Uterus (tissue), 2 donors: ENCODE results near the gene SBF2.

ENCODE experiments used
- POLR2A ChIP-seq, 2 donors: fragments of 450-650 bp; IDR thresholded peaks; one replicate each; pipeline ENCODE4 v1.6.1; 2016; ENCODE audit warnings: antibody characterized with exemption in 2 of 2, mild to moderate bottlenecking in 1 of 2, moderate library complexity in 1 of 2
- TF ChIP-seq, protein P1 (sequence below), 4 experiments: fragments of 200-600 bp in 2 of 4; fragments of 450-650 bp in 2 of 4; sonication (generic) in 2 of 4; IDR thresholded peaks; one replicate each; pipeline ENCODE4 v1.5.1; 2016 to 2019; ENCODE audit warnings: antibody characterized with exemption in 4 of 4, mild to moderate bottlenecking in 2 of 4, moderate library complexity in 1 of 4

DNA sequence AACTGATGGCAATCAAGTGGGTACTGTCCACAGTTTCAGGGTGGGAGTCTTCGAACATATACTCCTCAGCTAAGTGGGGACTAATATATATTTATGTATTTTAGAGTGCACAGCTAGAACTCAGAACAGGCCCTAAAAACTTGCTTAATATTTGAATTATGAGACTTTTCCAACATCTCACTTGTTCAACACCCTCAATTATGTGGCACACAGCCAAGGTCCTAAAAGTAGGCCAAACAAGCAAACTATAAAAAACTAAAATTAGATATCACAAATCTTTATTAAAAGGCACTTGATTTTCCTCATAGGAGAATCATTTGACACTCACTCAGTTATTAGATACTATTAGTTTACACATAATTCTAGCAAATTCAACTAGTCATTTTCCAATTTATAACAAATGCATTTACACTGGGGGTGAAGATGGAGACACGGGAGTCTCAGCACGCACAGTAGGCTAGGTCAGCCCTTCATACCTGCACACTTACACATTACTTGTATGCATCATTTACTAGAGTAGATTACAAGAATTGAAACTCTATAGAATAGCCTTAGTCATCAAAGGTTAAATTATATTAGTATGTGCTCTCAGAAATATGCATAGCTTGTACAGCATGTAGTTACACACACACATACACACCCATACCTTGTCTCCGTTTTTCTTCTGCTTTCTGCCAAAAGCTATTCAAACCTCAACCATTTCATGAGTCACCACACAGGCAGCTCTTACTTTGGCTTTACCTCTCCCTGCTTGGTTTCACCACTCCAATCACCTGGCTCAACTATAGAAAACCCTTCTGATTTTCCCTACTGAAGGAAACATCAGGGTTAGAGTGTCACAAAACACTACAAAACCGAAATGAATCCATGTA is 171.5 kb downstream of the SBF2 start:
- TF ChIP-seq POLR2A (IDR thresholded peaks at IDR 0.05) = no peak
- TF ChIP-seq, protein P1, sequence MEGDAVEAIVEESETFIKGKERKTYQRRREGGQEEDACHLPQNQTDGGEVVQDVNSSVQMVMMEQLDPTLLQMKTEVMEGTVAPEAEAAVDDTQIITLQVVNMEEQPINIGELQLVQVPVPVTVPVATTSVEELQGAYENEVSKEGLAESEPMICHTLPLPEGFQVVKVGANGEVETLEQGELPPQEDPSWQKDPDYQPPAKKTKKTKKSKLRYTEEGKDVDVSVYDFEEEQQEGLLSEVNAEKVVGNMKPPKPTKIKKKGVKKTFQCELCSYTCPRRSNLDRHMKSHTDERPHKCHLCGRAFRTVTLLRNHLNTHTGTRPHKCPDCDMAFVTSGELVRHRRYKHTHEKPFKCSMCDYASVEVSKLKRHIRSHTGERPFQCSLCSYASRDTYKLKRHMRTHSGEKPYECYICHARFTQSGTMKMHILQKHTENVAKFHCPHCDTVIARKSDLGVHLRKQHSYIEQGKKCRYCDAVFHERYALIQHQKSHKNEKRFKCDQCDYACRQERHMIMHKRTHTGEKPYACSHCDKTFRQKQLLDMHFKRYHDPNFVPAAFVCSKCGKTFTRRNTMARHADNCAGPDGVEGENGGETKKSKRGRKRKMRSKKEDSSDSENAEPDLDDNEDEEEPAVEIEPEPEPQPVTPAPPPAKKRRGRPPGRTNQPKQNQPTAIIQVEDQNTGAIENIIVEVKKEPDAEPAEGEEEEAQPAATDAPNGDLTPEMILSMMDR (IDR thresholded peaks at IDR 0.05) = no peak
